SK-N-SH treated with all-trans-retinoic acid at 6 μM for 48 hours (cell line): ENCODE results near the gene GALNT4.

Experiments
- ATAC-seq: fragments of 200-7000 bp; cut with Tn5 transposase; 3 replicates; pipeline ENCODE4 v1.9.1; 2020; ENCODE audit warnings: mild to moderate bottlenecking, moderate library complexity
- BACH2 ChIP-seq: fragments of 250-450 bp; sonication (Bioruptor Pico); IDR thresholded peaks from 2 replicates; pipeline ENCODE4 v1.9.0; 2021; ENCODE audit warnings: mild to moderate bottlenecking, borderline replicate concordance
- CSDC2 ChIP-seq: fragments of 250-450 bp; sonication (Bioruptor Pico); IDR thresholded peaks from 2 replicates; pipeline ENCODE4 v1.5.0; 2020; ENCODE audit warnings: mild to moderate bottlenecking, moderate library complexity
- ESRRG ChIP-seq: fragments of 250-450 bp; sonication (Bioruptor Pico); IDR thresholded peaks from 2 replicates; pipeline ENCODE4 v1.6.1; 2021; ENCODE audit warnings: mild to moderate bottlenecking
- GLIS3 ChIP-seq: fragments of 250-450 bp; sonication (Bioruptor Pico); IDR thresholded peaks from 2 replicates; pipeline ENCODE4 v1.5.0; 2020; ENCODE audit warnings: mild to moderate bottlenecking, moderate library complexity
- ISL1 ChIP-seq: fragments of 250-450 bp; sonication (Bioruptor Pico); IDR thresholded peaks from 2 replicates; pipeline ENCODE4 v2.1.2; 2022; ENCODE audit warnings: mild to moderate bottlenecking, moderate library complexity
- PPARA ChIP-seq: fragments of 250-450 bp; sonication (Bioruptor Pico); IDR thresholded peaks from 2 replicates; pipeline ENCODE4 v1.5.0; 2020; ENCODE audit warnings: mild to moderate bottlenecking, borderline replicate concordance
- RARB ChIP-seq: fragments of 250-450 bp; sonication (Bioruptor Pico); IDR thresholded peaks from 2 replicates; pipeline ENCODE4 v1.8.0; 2021; ENCODE audit warnings: mild to moderate bottlenecking, moderate library complexity
- SNAI2 ChIP-seq: fragments of 250-450 bp; sonication (Bioruptor Pico); IDR thresholded peaks from 2 replicates; pipeline ENCODE4 v1.5.0; 2020; ENCODE audit warnings: mild to moderate bottlenecking, moderate library complexity
- TCF4 ChIP-seq: fragments of 250-450 bp; sonication (Bioruptor Pico); IDR thresholded peaks from 2 replicates; pipeline ENCODE4 v1.8.0; 2021; ENCODE audit warnings: mild to moderate bottlenecking, moderate library complexity, borderline replicate concordance
- ZFP3 ChIP-seq: fragments of 250-450 bp; sonication (Bioruptor Pico); IDR thresholded peaks from 2 replicates; pipeline ENCODE4 v1.5.0; 2020; ENCODE audit warnings: mild to moderate bottlenecking, moderate library complexity
- ZFP30 ChIP-seq: fragments of 450-650 bp; formaldehyde crosslinking; IDR thresholded peaks from 2 replicates; pipeline ENCODE4 v1.5.0; 2022; ENCODE audit warnings: mild to moderate bottlenecking, moderate library complexity
- ZNF565 ChIP-seq: fragments of 450-650 bp; formaldehyde crosslinking; conservative IDR thresholded peaks from 2 replicates; pipeline ENCODE4 v1.5.0; 2020; ENCODE audit warnings: low read depth, mild to moderate bottlenecking, moderate library complexity
- ZNF8 ChIP-seq: fragments of 450-650 bp; formaldehyde crosslinking; IDR thresholded peaks from 2 replicates; pipeline ENCODE4 v1.5.0; 2020; ENCODE audit warnings: mild to moderate bottlenecking, moderate library complexity
- TF ChIP-seq, protein P1 (sequence below): fragments of 250-450 bp; sonication (Bioruptor Pico); IDR thresholded peaks from 2 replicates; pipeline ENCODE4 v1.5.0; 2020; ENCODE audit warnings: mild to moderate bottlenecking, moderate library complexity
- TF ChIP-seq, protein P2 (sequence below): fragments of 250-450 bp; sonication (Bioruptor Pico); IDR thresholded peaks from 2 replicates; pipeline ENCODE4 v1.8.0; 2021; ENCODE audit warnings: low read depth, mild to moderate bottlenecking, moderate library complexity, borderline replicate concordance
- TF ChIP-seq, protein P3 (sequence below): fragments of 250-450 bp; sonication (Bioruptor Pico); IDR thresholded peaks from 2 replicates; pipeline ENCODE4 v1.5.1; 2020; ENCODE audit warnings: low read depth, mild to moderate bottlenecking, moderate library complexity
- TF ChIP-seq, protein P4 (sequence below): fragments of 250-450 bp; sonication (Bioruptor Pico); IDR thresholded peaks from 2 replicates; pipeline ENCODE4 v1.5.1; 2021; ENCODE audit warnings: mild to moderate bottlenecking, moderate library complexity

The GALNT4 gene

DNA sequence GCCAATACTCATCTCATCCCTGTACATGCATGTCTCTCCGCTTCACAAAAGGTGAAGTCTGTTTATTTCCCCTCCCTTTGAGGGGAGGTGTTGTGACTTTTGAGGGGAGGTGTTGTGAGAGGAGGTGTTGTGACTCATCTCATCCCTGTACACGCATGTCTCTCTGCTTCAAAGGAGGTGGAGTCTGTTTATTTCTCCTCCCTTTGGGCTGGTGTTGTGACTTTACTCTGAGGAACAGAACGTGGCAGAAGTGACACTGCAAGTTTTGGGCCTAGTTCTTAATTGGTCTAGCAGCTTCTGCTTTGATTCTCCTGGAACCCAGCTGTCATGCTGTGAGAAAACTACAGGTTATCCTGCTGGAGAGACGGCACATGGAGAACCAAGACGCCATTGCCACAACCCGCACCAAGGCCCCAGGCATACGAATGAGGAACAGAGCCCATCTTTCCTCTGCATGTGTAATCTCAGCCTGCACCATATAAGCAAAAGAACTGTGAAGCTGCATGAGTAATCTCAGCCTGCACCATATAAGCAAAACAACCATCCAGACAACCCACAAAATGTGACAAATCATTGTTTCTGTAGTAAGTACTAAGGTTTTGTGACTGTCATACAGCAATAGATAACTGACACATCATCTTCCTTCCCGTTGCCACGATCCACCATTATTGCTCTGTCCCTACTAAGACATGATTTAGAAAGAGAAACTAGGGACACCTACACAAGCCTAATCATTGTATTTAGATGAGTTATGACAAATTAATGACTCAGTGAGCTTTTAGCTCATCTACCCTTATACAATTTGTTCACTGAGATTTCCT is 30.0 kb downstream of the GALNT4 start:
- TF ChIP-seq ZFP30 (CRISPR knock-in tag) = no peak
- TF ChIP-seq, protein P1, sequence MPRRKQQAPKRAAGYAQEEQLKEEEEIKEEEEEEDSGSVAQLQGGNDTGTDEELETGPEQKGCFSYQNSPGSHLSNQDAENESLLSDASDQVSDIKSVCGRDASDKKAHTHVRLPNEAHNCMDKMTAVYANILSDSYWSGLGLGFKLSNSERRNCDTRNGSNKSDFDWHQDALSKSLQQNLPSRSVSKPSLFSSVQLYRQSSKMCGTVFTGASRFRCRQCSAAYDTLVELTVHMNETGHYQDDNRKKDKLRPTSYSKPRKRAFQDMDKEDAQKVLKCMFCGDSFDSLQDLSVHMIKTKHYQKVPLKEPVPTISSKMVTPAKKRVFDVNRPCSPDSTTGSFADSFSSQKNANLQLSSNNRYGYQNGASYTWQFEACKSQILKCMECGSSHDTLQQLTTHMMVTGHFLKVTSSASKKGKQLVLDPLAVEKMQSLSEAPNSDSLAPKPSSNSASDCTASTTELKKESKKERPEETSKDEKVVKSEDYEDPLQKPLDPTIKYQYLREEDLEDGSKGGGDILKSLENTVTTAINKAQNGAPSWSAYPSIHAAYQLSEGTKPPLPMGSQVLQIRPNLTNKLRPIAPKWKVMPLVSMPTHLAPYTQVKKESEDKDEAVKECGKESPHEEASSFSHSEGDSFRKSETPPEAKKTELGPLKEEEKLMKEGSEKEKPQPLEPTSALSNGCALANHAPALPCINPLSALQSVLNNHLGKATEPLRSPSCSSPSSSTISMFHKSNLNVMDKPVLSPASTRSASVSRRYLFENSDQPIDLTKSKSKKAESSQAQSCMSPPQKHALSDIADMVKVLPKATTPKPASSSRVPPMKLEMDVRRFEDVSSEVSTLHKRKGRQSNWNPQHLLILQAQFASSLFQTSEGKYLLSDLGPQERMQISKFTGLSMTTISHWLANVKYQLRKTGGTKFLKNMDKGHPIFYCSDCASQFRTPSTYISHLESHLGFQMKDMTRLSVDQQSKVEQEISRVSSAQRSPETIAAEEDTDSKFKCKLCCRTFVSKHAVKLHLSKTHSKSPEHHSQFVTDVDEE = no peak
- TF ChIP-seq, protein P2, sequence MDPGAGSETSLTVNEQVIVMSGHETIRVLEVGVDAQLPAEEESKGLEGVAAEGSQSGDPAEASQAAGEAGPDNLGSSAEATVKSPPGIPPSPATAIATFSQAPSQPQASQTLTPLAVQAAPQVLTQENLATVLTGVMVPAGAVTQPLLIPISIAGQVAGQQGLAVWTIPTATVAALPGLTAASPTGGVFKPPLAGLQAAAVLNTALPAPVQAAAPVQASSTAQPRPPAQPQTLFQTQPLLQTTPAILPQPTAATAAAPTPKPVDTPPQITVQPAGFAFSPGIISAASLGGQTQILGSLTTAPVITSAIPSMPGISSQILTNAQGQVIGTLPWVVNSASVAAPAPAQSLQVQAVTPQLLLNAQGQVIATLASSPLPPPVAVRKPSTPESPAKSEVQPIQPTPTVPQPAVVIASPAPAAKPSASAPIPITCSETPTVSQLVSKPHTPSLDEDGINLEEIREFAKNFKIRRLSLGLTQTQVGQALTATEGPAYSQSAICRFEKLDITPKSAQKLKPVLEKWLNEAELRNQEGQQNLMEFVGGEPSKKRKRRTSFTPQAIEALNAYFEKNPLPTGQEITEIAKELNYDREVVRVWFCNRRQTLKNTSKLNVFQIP (CRISPR knock-in tag) = no peak
- no peak for TF ChIP-seq ZNF8
- TF ChIP-seq CSDC2 (CRISPR knock-in tag) = no peak
- no peak for TF ChIP-seq TCF4 (CRISPR knock-in tag)
- ATAC-seq = no peak

DNA sequence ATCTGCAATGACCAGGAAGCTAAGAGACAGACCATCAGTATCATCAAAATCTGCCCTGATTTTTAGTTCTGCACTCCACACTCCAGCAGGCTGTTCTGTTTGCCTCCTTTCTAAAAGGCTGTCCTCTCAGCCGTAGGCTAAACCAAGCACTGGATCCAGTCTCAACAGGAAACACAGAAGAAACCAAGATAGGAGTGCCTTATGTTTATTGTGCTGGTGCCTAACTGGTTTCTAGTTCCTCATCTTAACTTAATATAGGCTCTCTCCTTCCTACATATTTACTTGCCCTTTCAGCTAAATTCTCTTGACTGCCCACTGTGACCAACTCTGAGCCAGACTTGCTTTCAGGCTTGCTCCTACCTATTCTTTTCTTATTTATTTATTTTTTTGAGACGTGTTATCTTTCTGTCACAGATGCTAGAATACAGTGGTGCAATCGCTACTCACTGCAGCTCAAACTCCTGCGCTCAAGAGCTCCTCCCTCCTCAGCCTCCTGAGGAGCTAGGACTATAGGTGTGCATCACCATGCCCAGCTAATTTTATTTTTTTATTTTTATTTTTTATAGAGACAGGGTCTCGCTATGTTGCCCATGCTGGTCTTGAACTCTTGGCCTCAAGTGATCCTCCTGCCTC is 30.8 kb downstream of the GALNT4 start:
- TF ChIP-seq, protein P3, sequence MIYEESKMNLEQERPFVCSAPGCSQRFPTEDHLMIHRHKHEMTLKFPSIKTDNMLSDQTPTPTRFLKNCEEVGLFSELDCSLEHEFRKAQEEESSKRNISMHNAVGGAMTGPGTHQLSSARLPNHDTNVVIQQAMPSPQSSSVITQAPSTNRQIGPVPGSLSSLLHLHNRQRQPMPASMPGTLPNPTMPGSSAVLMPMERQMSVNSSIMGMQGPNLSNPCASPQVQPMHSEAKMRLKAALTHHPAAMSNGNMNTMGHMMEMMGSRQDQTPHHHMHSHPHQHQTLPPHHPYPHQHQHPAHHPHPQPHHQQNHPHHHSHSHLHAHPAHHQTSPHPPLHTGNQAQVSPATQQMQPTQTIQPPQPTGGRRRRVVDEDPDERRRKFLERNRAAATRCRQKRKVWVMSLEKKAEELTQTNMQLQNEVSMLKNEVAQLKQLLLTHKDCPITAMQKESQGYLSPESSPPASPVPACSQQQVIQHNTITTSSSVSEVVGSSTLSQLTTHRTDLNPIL (CRISPR knock-in tag) = no peak
- TF ChIP-seq, protein P2 (CRISPR knock-in tag) = no peak
- no peak for ATAC-seq

DNA sequence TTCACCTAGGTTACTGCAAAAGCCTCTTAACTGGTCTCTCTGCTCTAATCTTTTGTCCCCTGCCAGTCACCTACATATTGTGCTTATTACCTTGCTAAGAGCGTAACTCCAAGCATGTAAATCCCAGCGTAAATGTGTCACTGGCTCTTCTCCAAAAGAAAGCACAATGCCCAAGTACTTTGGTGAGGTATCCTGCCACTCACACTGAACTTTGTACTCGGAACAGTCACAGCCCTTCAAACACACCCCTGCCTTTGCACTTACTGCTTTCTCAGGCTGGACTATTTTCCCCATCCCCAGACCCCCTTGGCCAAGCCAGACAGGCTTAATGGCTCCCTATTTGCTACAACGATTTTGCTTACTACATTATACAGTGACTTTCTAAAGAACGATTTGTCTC is 31.7 kb downstream of the GALNT4 start:
- ATAC-seq = no peak
- no peak for TF ChIP-seq ISL1 (CRISPR knock-in tag)
- no peak for TF ChIP-seq ZNF8
- TF ChIP-seq TCF4 (CRISPR knock-in tag) = no peak
- no peak for TF ChIP-seq ZNF565 (CRISPR knock-in tag)
- no peak for TF ChIP-seq BACH2 (CRISPR knock-in tag)
- no peak for TF ChIP-seq SNAI2 (CRISPR knock-in tag)
- TF ChIP-seq ZFP3 = no peak
- TF ChIP-seq ZFP30 (CRISPR knock-in tag) = no peak
- no peak for TF ChIP-seq RARB
- TF ChIP-seq, protein P4, sequence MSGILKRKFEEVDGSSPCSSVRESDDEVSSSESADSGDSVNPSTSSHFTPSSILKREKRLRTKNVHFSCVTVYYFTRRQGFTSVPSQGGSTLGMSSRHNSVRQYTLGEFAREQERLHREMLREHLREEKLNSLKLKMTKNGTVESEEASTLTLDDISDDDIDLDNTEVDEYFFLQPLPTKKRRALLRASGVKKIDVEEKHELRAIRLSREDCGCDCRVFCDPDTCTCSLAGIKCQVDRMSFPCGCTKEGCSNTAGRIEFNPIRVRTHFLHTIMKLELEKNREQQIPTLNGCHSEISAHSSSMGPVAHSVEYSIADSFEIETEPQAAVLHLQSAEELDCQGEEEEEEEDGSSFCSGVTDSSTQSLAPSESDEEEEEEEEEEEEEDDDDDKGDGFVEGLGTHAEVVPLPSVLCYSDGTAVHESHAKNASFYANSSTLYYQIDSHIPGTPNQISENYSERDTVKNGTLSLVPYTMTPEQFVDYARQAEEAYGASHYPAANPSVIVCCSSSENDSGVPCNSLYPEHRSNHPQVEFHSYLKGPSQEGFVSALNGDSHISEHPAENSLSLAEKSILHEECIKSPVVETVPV (CRISPR knock-in tag) = no peak
- TF ChIP-seq, protein P1 = no peak
- TF ChIP-seq GLIS3 (CRISPR knock-in tag) = no peak
- TF ChIP-seq ESRRG (CRISPR knock-in tag) = no peak
- no peak for TF ChIP-seq PPARA (CRISPR knock-in tag)
